ENCODE data around the gene RALGPS1. TPM values are rescaled to one million over a fixed set of nuclear protein-coding genes. Genes with fewer than 3 reads are reported as not detected.

The RALGPS1 gene
- polyA plus RNA-seq, 1 of the 3 experiments (the other 2 are of a cell fraction) = 3.9 TPM

- TF ChIP-seq EZH2phosphoT487 (IDR thresholded peaks at IDR 0.05; ENCODE audit: borderline replicate concordance, low read depth) (no peak), RXRA (IDR thresholded peaks at IDR 0.05; ENCODE audit: borderline replicate concordance, low read depth) (no peak), RCOR1 (IDR thresholded peaks at IDR 0.05; ENCODE audit: low read length) (no peak)
Measured at GRCh38 chr9:127199001-127199791, 284.6 kb downstream of the RALGPS1 start (continued).

GRCh38 chr9:127200106-127200862 is 285.7 kb downstream of the RALGPS1 start:
- WGBS (ENCODE audit: low lambda C conversion rate) = 51% methylated on average over 7 of the region's 10 CpGs
- no peak for TF ChIP-seq FOXM1 (IDR thresholded peaks at IDR 0.05; ENCODE audit: low read depth)
- Histone ChIP-seq H3K9me3 (no peaks in the 10 kb centered on the region), H3K9me2 (no peaks in the 10 kb centered on the region), H3K79me2 (ENCODE audit: insufficient read depth) (no peaks in the 10 kb centered on the region), H3K36me3 (replicated peaks in 1 of 2; ENCODE audit: control insufficient read depth in 1 of 2, insufficient read depth in 2 of 2, low read length in 1 of 2) (no peaks in the 10 kb centered on the region), H4K20me1 (ENCODE audit: insufficient read depth) (no peaks in the 10 kb centered on the region), H3K27ac (ENCODE audit: low read depth in 2 of 2, low read length in 1 of 2) (no peak overlapping the region), H3K9ac (no peak overlapping the region), H3K4me1 (ENCODE audit: control insufficient read depth in 1 of 2, insufficient read depth in 2 of 2, low read depth in 1 of 2, low read length in 1 of 2) (peaks cover 0 to 38% of the 10 kb centered on the region in 2 experiments; a peak in 2 of 4 replicates), H3K4me3 (ENCODE audit: low read depth in 2 of 2, low read length in 1 of 2) (no peak overlapping the region), H3K27me3 (ENCODE audit: insufficient read depth) (no peaks in the 10 kb centered on the region), H3K4me2 (no peak overlapping the region), H3F3A (replicated peaks; ENCODE audit: insufficient read depth) (no peaks in the 10 kb centered on the region), H2AFZ (ENCODE audit: low read depth) (no peak overlapping the region)
- ChIA-PET CTCF (interaction anchor here (0.7 to 11.2 kb wide), 20 partner anchors 11 to 322 kb away, joined by 3 to 202 read pairs (median 5); no protein-coding TSS in a partner anchor), POLR2A (no interaction called here)
- DNase-seq = no peak

- Histone ChIP-seq H2AFZ (ENCODE audit: low read depth) (no peak overlapping the region), H3K27me3 (ENCODE audit: insufficient read depth) (no peaks in the 10 kb centered on the region), H3K79me2 (ENCODE audit: insufficient read depth) (no peaks in the 10 kb centered on the region), H3K9ac (no peak overlapping the region), H3K4me3 (ENCODE audit: low read depth in 2 of 2, low read length in 1 of 2) (no peak overlapping the region), H3K27ac (ENCODE audit: low read depth in 2 of 2, low read length in 1 of 2) (no peak overlapping the region), H3K9me2 (no peaks in the 10 kb centered on the region), H3F3A (replicated peaks; ENCODE audit: insufficient read depth) (no peaks in the 10 kb centered on the region), H3K9me3 (no peaks in the 10 kb centered on the region), H3K4me1 (ENCODE audit: control insufficient read depth in 1 of 2, insufficient read depth in 2 of 2, low read depth in 1 of 2, low read length in 1 of 2) (peaks cover 0 to 41% of the 10 kb centered on the region in 2 experiments; a peak in 2 of 4 replicates), H3K4me2 (no peak overlapping the region), H4K20me1 (ENCODE audit: insufficient read depth) (no peaks in the 10 kb centered on the region), H3K36me3 (replicated peaks in 1 of 2; ENCODE audit: control insufficient read depth in 1 of 2, insufficient read depth in 2 of 2, low read length in 1 of 2) (no peaks in the 10 kb centered on the region)
- no peak for TF ChIP-seq POLR2AphosphoS5 (IDR thresholded peaks at IDR 0.05; ENCODE audit: low read depth, low read length)
- TF ChIP-seq NFIC (IDR thresholded peaks at IDR 0.05; ENCODE audit: borderline replicate concordance) = no peak
- TF ChIP-seq FOXM1 (IDR thresholded peaks at IDR 0.05; ENCODE audit: low read depth) = no peak
- TF ChIP-seq USF1 (IDR thresholded peaks at IDR 0.05; ENCODE audit: borderline replicate concordance, low read depth) = no peak
- TF ChIP-seq JUND (IDR thresholded peaks at IDR 0.05) = no peak
- no peak for TF ChIP-seq RAD21 (IDR thresholded peaks at IDR 0.05; ENCODE audit: low read length)
- TF ChIP-seq TCF12 (IDR thresholded peaks at IDR 0.05) = no peak
- TF ChIP-seq SIN3A (IDR thresholded peaks at IDR 0.05; ENCODE audit: borderline replicate concordance, low read depth, low read length) = no peak
- no peak for TF ChIP-seq RCOR1 (IDR thresholded peaks at IDR 0.05; ENCODE audit: low read length)
- TF ChIP-seq YY1 (IDR thresholded peaks at IDR 0.05; ENCODE audit: low read depth) = no peak
- no peak for TF ChIP-seq EP300 (IDR thresholded peaks at IDR 0.05; ENCODE audit: borderline replicate concordance in 1 of 2, low read depth in 1 of 2, low read length in 1 of 2)
- no peak for TF ChIP-seq CHD2 (IDR thresholded peaks at IDR 0.05; ENCODE audit: low read length, partially characterized antibody)
- no peak for TF ChIP-seq REST (IDR thresholded peaks at IDR 0.05; ENCODE audit: low read depth, low read length)
- WGBS (ENCODE audit: low lambda C conversion rate) = 85% methylated on average over 6 of the region's 6 CpGs
- ChIA-PET CTCF (interaction anchor here (0.7 to 11.2 kb wide), 12 partner anchors 10 to 389 kb away, joined by 3 to 202 read pairs (median 4); no protein-coding TSS in a partner anchor), POLR2A (no interaction called here)
- no peak for DNase-seq
Measured at GRCh38 chr9:127201071-127201541, 286.5 kb downstream of the RALGPS1 start.
